ENCODE data around the gene MACIR. TPM values are rescaled to one million over a fixed set of nuclear protein-coding genes. Genes with fewer than 3 reads are reported as not detected.

Gene MACIR
- total RNA-seq, 1 experiment from 2014 or later, result 4.1 TPM

- Mint-ChIP-seq H3K27me3 (ENCODE audit: insufficient read depth, unreplicated experiment) (no peaks in the 10 kb centered on the region), H3K9me3 (ENCODE audit: unreplicated experiment) (no peaks in the 10 kb centered on the region), H3K4me1 (ENCODE audit: low read depth, unreplicated experiment) (no peaks in the 10 kb centered on the region), H3K27ac (ENCODE audit: unreplicated experiment) (no peak overlapping the region), H3K36me3 (ENCODE audit: insufficient read depth, unreplicated experiment) (no peaks in the 10 kb centered on the region), H3K4me3 (ENCODE audit: unreplicated experiment) (no peak overlapping the region)
- Histone ChIP-seq H3K4me1 (no peaks in the 10 kb centered on the region), H3K4me3 (ENCODE audit: low read depth, low read length) (no peak overlapping the region), H3K36me3 (ENCODE audit: control insufficient read depth, insufficient read depth, low read length) (no peaks in the 10 kb centered on the region), H3K9me3 (no peaks in the 10 kb centered on the region), H3K27me3 (replicated peaks; ENCODE audit: control insufficient read depth, insufficient read depth, low read length) (no peaks in the 10 kb centered on the region)
- CTCF ChIA-PET, result no interaction called here
- POLR2A ChIA-PET, result no interaction called here
- no TSS peak for BruUV-seq (replicated peaks)
- intact Hi-C loops (cut with micrococcal nuclease; ENCODE audit: unreplicated experiment), result no loop called here
- DNase-seq, result no peak
- no peak for TF ChIP-seq CTCF (IDR thresholded peaks at IDR 0.05; ENCODE audit: insufficient read depth in 1 of 2, low read depth in 1 of 2, low read length in 1 of 2, severe bottlenecking in 1 of 2, unreplicated experiment in 1 of 2)
Measured at GRCh38 chr5:103211576-103212561, 46.7 kb upstream of the MACIR start.

- H3K27me3 Mint-ChIP-seq (ENCODE audit: insufficient read depth, unreplicated experiment), result no peaks in the 10 kb centered on the region
- H3K4me3 Mint-ChIP-seq (ENCODE audit: unreplicated experiment), result no peak overlapping the region
- no peaks in the 10 kb centered on the region for H3K9me3 Mint-ChIP-seq (ENCODE audit: unreplicated experiment)
- H3K27me3 ChIP-seq (replicated peaks; ENCODE audit: control insufficient read depth, insufficient read depth, low read length), result no peaks in the 10 kb centered on the region
- H3K27ac Mint-ChIP-seq (ENCODE audit: unreplicated experiment), result no peak overlapping the region
- H3K4me3 ChIP-seq (ENCODE audit: low read depth, low read length), result no peak overlapping the region
- H3K9me3 ChIP-seq, result no peaks in the 10 kb centered on the region
- POLR2A ChIA-PET, result no interaction called here
- no peaks in the 10 kb centered on the region for H3K4me1 Mint-ChIP-seq (ENCODE audit: low read depth, unreplicated experiment)
- no peaks in the 10 kb centered on the region for H3K36me3 Mint-ChIP-seq (ENCODE audit: insufficient read depth, unreplicated experiment)
- no peak for TF ChIP-seq CTCF (IDR thresholded peaks at IDR 0.05; ENCODE audit: insufficient read depth in 1 of 2, low read depth in 1 of 2, low read length in 1 of 2, severe bottlenecking in 1 of 2, unreplicated experiment in 1 of 2)
- no peaks in the 10 kb centered on the region for H3K36me3 ChIP-seq (ENCODE audit: control insufficient read depth, insufficient read depth, low read length)
- DNase-seq, result no peak
- BruUV-seq (replicated peaks), result no TSS peak
- intact Hi-C loops (cut with micrococcal nuclease; ENCODE audit: unreplicated experiment), result no loop called here
- H3K4me1 ChIP-seq, result no peaks in the 10 kb centered on the region
- CTCF ChIA-PET, result interaction anchor here (1.2 kb wide), 1 partner anchor 259 kb away, joined by 3 read pairs; no protein-coding TSS in a partner anchor
Measured at GRCh38 chr5:103216137-103216536, 42.4 kb upstream of the MACIR start.

GRCh38 chr5:103216697-103217096 is 41.9 kb upstream of the MACIR start:
- Mint-ChIP-seq H3K36me3 (ENCODE audit: insufficient read depth, unreplicated experiment) (no peaks in the 10 kb centered on the region), H3K9me3 (ENCODE audit: unreplicated experiment) (no peaks in the 10 kb centered on the region), H3K4me3 (ENCODE audit: unreplicated experiment) (no peak overlapping the region), H3K27ac (ENCODE audit: unreplicated experiment) (no peak overlapping the region), H3K4me1 (ENCODE audit: low read depth, unreplicated experiment) (no peaks in the 10 kb centered on the region), H3K27me3 (ENCODE audit: insufficient read depth, unreplicated experiment) (no peaks in the 10 kb centered on the region)
- Histone ChIP-seq H3K36me3 (ENCODE audit: control insufficient read depth, insufficient read depth, low read length) (no peaks in the 10 kb centered on the region), H3K4me3 (ENCODE audit: low read depth, low read length) (no peak overlapping the region), H3K9me3 (no peaks in the 10 kb centered on the region), H3K4me1 (no peaks in the 10 kb centered on the region), H3K27me3 (replicated peaks; ENCODE audit: control insufficient read depth, insufficient read depth, low read length) (no peaks in the 10 kb centered on the region)
- intact Hi-C loops (cut with micrococcal nuclease; ENCODE audit: unreplicated experiment), result no loop called here
- no peak for DNase-seq
- TF ChIP-seq CTCF (IDR thresholded peaks at IDR 0.05; ENCODE audit: insufficient read depth in 1 of 2, low read depth in 1 of 2, low read length in 1 of 2, severe bottlenecking in 1 of 2, unreplicated experiment in 1 of 2), result no peak
- no TSS peak for BruUV-seq (replicated peaks)
- POLR2A ChIA-PET, result no interaction called here
- CTCF ChIA-PET, result interaction anchor here (1.2 kb wide), 1 partner anchor 258 kb away, joined by 3 read pairs; no protein-coding TSS in a partner anchor
